GM12872 (cell line): ENCODE measurements around the gene GDF10.

ENCODE experiments used
- CTCF ChIP-seq: IDR thresholded peaks from 3 replicates; pipeline ENCODE4 v1.5.1; 2011; ENCODE audit warnings: low read depth, mild to moderate bottlenecking, low read length, moderate library complexity; ENCODE audit not compliant: insufficient read depth

Gene GDF10

GRCh38 chr10:47261556-47261955, 38.4 kb upstream of the GDF10 start:
- no peak for TF ChIP-seq CTCF

GRCh38 chr10:47262606-47263533, 37.1 kb upstream of the GDF10 start:
- TF ChIP-seq CTCF, result no peak

- no peak for TF ChIP-seq CTCF
Measured at GRCh38 chr10:47264797-47265281, 35.2 kb upstream of the GDF10 start.

- no peak for TF ChIP-seq CTCF
Measured at GRCh38 chr10:47266602-47267001, 33.4 kb upstream of the GDF10 start.

- TF ChIP-seq CTCF, result no peak
Measured at GRCh38 chr10:47268696-47269095, 31.3 kb upstream of the GDF10 start.

GRCh38 chr10:47269294-47269693, 30.7 kb upstream of the GDF10 start:
- no peak for TF ChIP-seq CTCF

GRCh38 chr10:47276071-47276470, 23.9 kb upstream of the GDF10 start:
- no peak for TF ChIP-seq CTCF
